ENCODE results near the gene CCR7. TPM values are rescaled to one million over a fixed set of nuclear protein-coding genes. Genes with fewer than 3 reads are reported as not detected.

The CCR7 gene
- polyA plus RNA-seq, 1 of the 3 experiments (the other 2 are of a cell fraction) = not detected

DNA sequence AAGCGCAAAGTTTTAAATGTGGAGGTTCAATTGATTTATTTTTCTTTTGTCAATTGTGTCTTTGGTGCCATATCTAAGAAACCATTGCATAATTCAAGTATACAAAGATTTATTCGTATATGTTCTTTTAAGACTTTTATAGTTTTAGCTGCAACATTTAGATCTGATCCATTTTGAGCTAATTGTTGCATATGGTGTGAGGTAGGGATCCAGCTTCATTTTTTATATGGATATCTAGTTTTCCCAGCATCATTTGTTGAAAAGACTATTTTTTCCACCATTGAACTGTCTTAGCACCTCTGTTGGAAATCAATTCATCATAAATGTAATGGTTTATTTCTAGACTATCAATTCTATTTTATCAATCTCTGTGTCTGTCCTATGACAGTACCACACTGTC is 2.1 kb upstream of the CCR7 start:
- Histone ChIP-seq H3K27ac (ENCODE audit: low read depth in 2 of 2, low read length in 1 of 2) (no peak overlapping the region), H3K9me3 (peaks cover 9% of the 10 kb centered on the region; the same call in 1 of the 2 replicates), H3K27me3 (ENCODE audit: insufficient read depth) (peaks cover 28% of the 10 kb centered on the region; the same call in 1 of the 2 replicates), H3F3A (replicated peaks; ENCODE audit: insufficient read depth) (no peaks in the 10 kb centered on the region), H2AFZ (ENCODE audit: low read depth) (no peak overlapping the region), H3K36me3 (replicated peaks in 1 of 2; ENCODE audit: control insufficient read depth in 1 of 2, insufficient read depth in 2 of 2, low read length in 1 of 2) (no peaks in the 10 kb centered on the region), H4K20me1 (ENCODE audit: insufficient read depth) (no peaks in the 10 kb centered on the region), H3K4me2 (no peak overlapping the region), H3K4me1 (ENCODE audit: control insufficient read depth in 1 of 2, insufficient read depth in 2 of 2, low read depth in 1 of 2, low read length in 1 of 2) (no peaks in the 10 kb centered on the region), H3K79me2 (ENCODE audit: insufficient read depth) (no peaks in the 10 kb centered on the region), H3K9ac (no peak overlapping the region), H3K9me2 (no peaks in the 10 kb centered on the region), H3K4me3 (ENCODE audit: low read depth in 2 of 2, low read length in 1 of 2) (no peak overlapping the region)
- ChIA-PET CTCF (interaction anchor here (0.7 to 1.4 kb wide), 2 partner anchors 34 to 126 kb away, joined by 4 to 5 read pairs; no protein-coding TSS in a partner anchor), POLR2A (no interaction called here)
- no peak for TF ChIP-seq CTCF (IDR thresholded peaks at IDR 0.05)
- no peak for TF ChIP-seq RAD21 (IDR thresholded peaks at IDR 0.05; ENCODE audit: low read length)
- TF ChIP-seq IRF3 (IDR thresholded peaks at IDR 0.05; ENCODE audit: low read depth, low read length) = no peak
- TF ChIP-seq TEAD4 (IDR thresholded peaks at IDR 0.05; ENCODE audit: borderline replicate concordance, insufficient read depth) = no peak
- TF ChIP-seq, protein P1, sequence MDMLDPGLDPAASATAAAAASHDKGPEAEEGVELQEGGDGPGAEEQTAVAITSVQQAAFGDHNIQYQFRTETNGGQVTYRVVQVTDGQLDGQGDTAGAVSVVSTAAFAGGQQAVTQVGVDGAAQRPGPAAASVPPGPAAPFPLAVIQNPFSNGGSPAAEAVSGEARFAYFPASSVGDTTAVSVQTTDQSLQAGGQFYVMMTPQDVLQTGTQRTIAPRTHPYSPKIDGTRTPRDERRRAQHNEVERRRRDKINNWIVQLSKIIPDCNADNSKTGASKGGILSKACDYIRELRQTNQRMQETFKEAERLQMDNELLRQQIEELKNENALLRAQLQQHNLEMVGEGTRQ (IDR thresholded peaks at IDR 0.05; ENCODE audit: borderline replicate concordance, low read depth, low read length) = no peak
- no peak for TF ChIP-seq NFIC (IDR thresholded peaks at IDR 0.05; ENCODE audit: borderline replicate concordance)
- TF ChIP-seq, protein P2, sequence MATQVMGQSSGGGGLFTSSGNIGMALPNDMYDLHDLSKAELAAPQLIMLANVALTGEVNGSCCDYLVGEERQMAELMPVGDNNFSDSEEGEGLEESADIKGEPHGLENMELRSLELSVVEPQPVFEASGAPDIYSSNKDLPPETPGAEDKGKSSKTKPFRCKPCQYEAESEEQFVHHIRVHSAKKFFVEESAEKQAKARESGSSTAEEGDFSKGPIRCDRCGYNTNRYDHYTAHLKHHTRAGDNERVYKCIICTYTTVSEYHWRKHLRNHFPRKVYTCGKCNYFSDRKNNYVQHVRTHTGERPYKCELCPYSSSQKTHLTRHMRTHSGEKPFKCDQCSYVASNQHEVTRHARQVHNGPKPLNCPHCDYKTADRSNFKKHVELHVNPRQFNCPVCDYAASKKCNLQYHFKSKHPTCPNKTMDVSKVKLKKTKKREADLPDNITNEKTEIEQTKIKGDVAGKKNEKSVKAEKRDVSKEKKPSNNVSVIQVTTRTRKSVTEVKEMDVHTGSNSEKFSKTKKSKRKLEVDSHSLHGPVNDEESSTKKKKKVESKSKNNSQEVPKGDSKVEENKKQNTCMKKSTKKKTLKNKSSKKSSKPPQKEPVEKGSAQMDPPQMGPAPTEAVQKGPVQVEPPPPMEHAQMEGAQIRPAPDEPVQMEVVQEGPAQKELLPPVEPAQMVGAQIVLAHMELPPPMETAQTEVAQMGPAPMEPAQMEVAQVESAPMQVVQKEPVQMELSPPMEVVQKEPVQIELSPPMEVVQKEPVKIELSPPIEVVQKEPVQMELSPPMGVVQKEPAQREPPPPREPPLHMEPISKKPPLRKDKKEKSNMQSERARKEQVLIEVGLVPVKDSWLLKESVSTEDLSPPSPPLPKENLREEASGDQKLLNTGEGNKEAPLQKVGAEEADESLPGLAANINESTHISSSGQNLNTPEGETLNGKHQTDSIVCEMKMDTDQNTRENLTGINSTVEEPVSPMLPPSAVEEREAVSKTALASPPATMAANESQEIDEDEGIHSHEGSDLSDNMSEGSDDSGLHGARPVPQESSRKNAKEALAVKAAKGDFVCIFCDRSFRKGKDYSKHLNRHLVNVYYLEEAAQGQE (IDR thresholded peaks at IDR 0.05; ENCODE audit: low read depth, low read length) = no peak
- TF ChIP-seq SIN3A (IDR thresholded peaks at IDR 0.05; ENCODE audit: borderline replicate concordance, low read depth, low read length) = no peak
- no peak for TF ChIP-seq PBX3 (IDR thresholded peaks at IDR 0.05)
- TF ChIP-seq SMC3 (IDR thresholded peaks at IDR 0.05; ENCODE audit: low read depth, low read length) = no peak
- TF ChIP-seq FOXJ3 (CRISPR knock-in tag; IDR thresholded peaks at IDR 0.05) = no peak
- no peak for TF ChIP-seq RCOR1 (IDR thresholded peaks at IDR 0.05; ENCODE audit: low read length)
- no peak for TF ChIP-seq GABPA (IDR thresholded peaks at IDR 0.05; ENCODE audit: low read depth)
- TF ChIP-seq GATA2 (CRISPR knock-in tag; IDR thresholded peaks at IDR 0.05) = no peak
- no peak for TF ChIP-seq CHD2 (IDR thresholded peaks at IDR 0.05; ENCODE audit: low read length, partially characterized antibody)
- no peak for TF ChIP-seq MXI1 (IDR thresholded peaks at IDR 0.05; ENCODE audit: low read depth, low read length)
- 34% methylated on average over 2 of the region's 2 CpGs for WGBS (ENCODE audit: low lambda C conversion rate)
- no peak for DNase-seq

Measured in SK-N-SH (cell line).